ENCODE data around the gene PHLDB1.

GRCh38 chr11:118671254-118671653 lies 63.8 kb downstream of the PHLDB1 start:
- TF ChIP-seq POLR2A (IDR thresholded peaks at IDR 0.05) (no peak), CTCF (IDR thresholded peaks at IDR 0.05) (no peak)

Measured in heart left ventricle (tissue), 13 donors.